22Rv1 (cell line): ENCODE measurements around the gene GDA.

ENCODE experiments used
- H3K27ac ChIP-seq: fragments of 450-650 bp; 2 replicates; pipeline ENCODE4 v1.5.1; 2017
- ZFX ChIP-seq: fragments of 450-650 bp; IDR thresholded peaks from 2 replicates; pipeline ENCODE4 v1.6.1; 2017; ENCODE audit warnings: antibody characterized with exemption, borderline replicate concordance
- TF ChIP-seq, protein P1 (sequence below): fragments of 450-650 bp; IDR thresholded peaks from 2 replicates; pipeline ENCODE4 v1.5.1; 2017; ENCODE audit warnings: mild to moderate bottlenecking

Gene GDA

DNA sequence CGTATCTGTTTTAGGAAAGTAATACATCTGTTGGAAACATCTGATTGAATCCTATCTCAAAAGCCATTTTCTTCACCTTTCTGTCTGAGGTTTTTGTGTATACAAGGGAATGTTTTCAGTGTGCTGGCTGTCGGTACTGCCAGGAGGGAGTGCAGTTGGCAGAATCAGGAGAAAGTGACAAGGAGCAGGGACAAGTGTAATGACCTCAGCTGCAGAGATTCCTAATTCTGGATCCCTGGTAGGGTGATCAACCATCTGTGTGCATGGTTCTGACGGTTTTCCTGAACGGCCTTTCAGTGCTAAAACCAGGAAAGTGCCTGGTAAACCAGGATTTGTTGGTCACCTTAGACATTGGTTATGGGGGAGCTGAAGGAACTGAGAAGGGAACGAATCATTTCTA, 1.6 kb upstream of the GDA start:
- TF ChIP-seq, protein P1, sequence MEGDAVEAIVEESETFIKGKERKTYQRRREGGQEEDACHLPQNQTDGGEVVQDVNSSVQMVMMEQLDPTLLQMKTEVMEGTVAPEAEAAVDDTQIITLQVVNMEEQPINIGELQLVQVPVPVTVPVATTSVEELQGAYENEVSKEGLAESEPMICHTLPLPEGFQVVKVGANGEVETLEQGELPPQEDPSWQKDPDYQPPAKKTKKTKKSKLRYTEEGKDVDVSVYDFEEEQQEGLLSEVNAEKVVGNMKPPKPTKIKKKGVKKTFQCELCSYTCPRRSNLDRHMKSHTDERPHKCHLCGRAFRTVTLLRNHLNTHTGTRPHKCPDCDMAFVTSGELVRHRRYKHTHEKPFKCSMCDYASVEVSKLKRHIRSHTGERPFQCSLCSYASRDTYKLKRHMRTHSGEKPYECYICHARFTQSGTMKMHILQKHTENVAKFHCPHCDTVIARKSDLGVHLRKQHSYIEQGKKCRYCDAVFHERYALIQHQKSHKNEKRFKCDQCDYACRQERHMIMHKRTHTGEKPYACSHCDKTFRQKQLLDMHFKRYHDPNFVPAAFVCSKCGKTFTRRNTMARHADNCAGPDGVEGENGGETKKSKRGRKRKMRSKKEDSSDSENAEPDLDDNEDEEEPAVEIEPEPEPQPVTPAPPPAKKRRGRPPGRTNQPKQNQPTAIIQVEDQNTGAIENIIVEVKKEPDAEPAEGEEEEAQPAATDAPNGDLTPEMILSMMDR = no peak
- TF ChIP-seq ZFX = no peak
- H3K27ac ChIP-seq = no peak overlapping the region

DNA sequence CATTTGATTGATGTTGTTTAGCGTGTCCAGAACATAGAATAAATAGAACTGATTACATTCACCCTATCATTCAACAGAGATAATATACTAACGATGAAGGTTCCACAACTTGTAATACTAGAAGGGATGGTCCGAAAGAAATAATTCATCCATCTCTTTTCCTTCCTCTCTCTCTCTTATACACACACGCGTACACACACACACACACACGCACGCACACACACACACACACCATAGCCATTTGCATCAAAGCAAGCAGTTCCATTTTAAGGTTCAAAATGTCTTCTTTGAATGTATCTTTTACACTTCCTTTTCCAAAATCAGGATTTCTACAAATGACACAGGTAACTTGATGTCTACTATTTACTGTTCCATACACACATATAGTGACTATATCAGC, 887 bp downstream of the GDA start:
- no peak overlapping the region for H3K27ac ChIP-seq
- TF ChIP-seq, protein P1 = no peak

DNA sequence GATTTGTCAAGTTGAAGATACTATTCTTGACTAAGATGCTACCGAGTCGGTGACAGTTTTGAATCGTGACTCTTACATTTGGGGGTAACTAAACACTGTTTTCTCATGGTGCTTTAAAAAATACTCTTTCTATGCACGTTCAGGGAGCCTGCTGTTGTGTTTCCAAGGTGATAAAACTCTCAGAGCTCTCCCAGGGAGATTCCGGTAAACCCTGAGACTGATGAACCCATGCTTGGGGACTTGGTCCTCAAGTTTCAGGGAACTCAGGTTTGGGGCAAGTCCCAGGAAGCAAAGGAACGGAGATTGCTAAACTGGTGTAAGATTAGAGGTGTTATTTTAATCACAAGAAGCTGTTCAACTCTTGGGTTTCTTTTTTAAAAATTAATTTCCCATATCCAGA, 1.4 kb downstream of the GDA start:
- no peak for TF ChIP-seq ZFX
- TF ChIP-seq, protein P1 = no peak
- H3K27ac ChIP-seq = no peak overlapping the region

GRCh38 chr9:72151104-72151503, 1.9 kb downstream of the GDA start:
- no peak overlapping the region for H3K27ac ChIP-seq

GRCh38 chr9:72154468-72155285, 5.4 kb downstream of the GDA start:
- no peak overlapping the region for H3K27ac ChIP-seq
- TF ChIP-seq, protein P1 = no peak
- no peak for TF ChIP-seq ZFX

More at GRCh38 chr9:72151104-72151503, 1.9 kb downstream of the GDA start:
- TF ChIP-seq, protein P1 = no peak

DNA sequence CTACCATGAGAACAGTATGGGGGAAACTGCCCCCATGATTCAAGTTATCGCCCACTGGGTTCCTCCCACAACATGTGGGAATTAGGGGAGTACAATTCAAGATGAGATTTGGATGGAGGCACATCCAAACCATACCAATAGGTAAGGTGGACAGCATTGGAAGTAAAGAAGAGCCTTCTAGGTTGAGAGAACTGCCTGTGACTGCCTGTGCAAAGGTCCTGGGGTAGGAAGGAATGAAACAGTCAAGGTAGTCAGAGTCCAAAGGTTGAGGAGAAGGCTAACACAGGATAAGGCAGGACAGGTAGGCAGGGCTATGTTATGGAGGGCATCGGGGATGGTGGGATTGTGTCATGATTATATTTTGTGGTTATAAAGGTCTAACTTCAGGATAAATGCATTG, 6.1 kb downstream of the GDA start:
- no peak for TF ChIP-seq ZFX
- TF ChIP-seq, protein P1 = no peak
- no peak overlapping the region for H3K27ac ChIP-seq

DNA sequence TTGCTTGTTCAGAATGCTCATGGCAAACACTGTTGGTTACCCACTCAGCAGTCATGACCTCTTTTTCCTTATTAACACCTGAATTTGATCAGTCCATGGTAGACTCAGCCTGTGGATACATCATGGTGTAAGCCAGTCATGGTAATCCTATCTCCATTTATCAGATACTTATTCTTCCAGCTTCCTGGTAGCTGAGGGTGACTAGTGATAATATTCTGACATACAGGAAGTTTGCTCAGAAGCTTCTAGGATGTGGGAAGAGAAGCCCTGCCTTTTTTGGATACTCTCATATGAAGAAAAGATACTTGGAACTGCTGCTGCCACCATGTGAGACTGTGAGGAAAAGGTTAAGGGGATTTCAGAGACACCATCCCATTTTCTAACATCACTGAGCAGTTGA, 7.3 kb downstream of the GDA start:
- no peak overlapping the region for H3K27ac ChIP-seq
- TF ChIP-seq, protein P1 = no peak
- no peak for TF ChIP-seq ZFX
